GM18868 (cell line): ENCODE data around the gene RBCK1.
"Not testable (repeated sequence)": the region's sequence is repeated elsewhere in the genome, so short reads cannot be mapped to it uniquely, and the experiment has no call there.

Experiments
- ATAC-seq: cut with Tn5 transposase; IDR thresholded peaks from one replicate; pipeline ENCODE4 v1.9.1; 2021; ENCODE audit warnings: mild to moderate bottlenecking, moderate library complexity; ENCODE audit not compliant: unreplicated experiment

Gene RBCK1

GRCh38 chr20:467755-468154 lies 59.7 kb downstream of the RBCK1 start:
- no peak for ATAC-seq

- ATAC-seq = no peak
These were observed 61.8 kb downstream of the RBCK1 start for GRCh38 chr20:469746-470490.

- ATAC-seq = no peak
These were observed 64.2 kb downstream of the RBCK1 start for GRCh38 chr20:472137-472846.

- no peak for ATAC-seq
These were observed 64.8 kb downstream of the RBCK1 start for GRCh38 chr20:472889-473292.

GRCh38 chr20:474581-474980 lies 66.5 kb downstream of the RBCK1 start:
- ATAC-seq = no peak

- ATAC-seq = no peak
These were observed 67.6 kb downstream of the RBCK1 start for GRCh38 chr20:475463-476357.

- not testable (repeated sequence) for ATAC-seq
These were observed 68.6 kb downstream of the RBCK1 start for GRCh38 chr20:476561-477249.

- ATAC-seq = no peak
These were observed 70.2 kb downstream of the RBCK1 start for GRCh38 chr20:478010-478948.

- no peak for ATAC-seq
These were observed 70.9 kb downstream of the RBCK1 start for GRCh38 chr20:478949-479429.

GRCh38 chr20:479487-479886 lies 71.4 kb downstream of the RBCK1 start:
- ATAC-seq = no peak

- no peak for ATAC-seq
These were observed 71.9 kb downstream of the RBCK1 start for GRCh38 chr20:480044-480443.

- no peak for ATAC-seq
These were observed 73.1 kb downstream of the RBCK1 start for GRCh38 chr20:481167-481566.
